ENCODE data around the gene IL4. TPM values are rescaled to one million over a fixed set of nuclear protein-coding genes. Genes with fewer than 3 reads are reported as not detected.

The IL4 gene
- total and polyA plus RNA-seq, 2 of the 13 experiments (the other 11 are each of a cell fraction or from before 2014, with no cell fraction given) = not detected

DNA sequence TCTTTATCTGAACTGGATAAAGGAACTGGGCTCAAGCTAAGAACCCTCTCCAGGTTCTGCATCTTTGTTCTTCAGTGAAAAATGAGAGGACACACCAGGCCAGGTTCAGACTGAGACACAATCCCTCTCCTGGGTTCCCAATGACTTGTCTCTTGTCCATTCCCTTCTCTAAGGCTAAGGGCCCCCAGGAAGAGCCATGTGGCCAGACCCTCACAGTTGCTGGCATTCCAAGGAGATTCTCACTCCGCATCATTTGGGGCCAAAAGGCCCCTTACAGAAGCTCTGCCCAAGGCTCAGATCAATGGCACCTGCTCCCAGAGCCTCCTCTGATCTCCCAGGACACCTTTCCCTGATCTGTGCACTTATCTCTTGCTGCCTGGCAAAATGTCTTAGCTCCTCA is 4.9 kb downstream of the IL4 start:
- H3K36me3 ChIP-seq (replicated peaks in 1 of 2; ENCODE audit: control insufficient read depth in 1 of 2, insufficient read depth in 2 of 2, low read length in 2 of 2) = no peaks in the 10 kb centered on the region
- FAIRE-seq = no peak
- peaks cover 35% of the 10 kb centered on the region for H3K4me1 ChIP-seq (ENCODE audit: insufficient read depth, low read length)
- H3K27ac ChIP-seq (ENCODE audit: extremely low read length, insufficient read depth, low read length) = no peak overlapping the region
- BruUV-seq (replicated peaks) = no TSS peak
- no peaks in the 10 kb centered on the region for H3K79me2 ChIP-seq (ENCODE audit: insufficient read depth, low read length)
- no peak overlapping the region for H3K9ac ChIP-seq (ENCODE audit: insufficient read depth, low read depth, low read length)
- no peak overlapping the region for H3K4me3 ChIP-seq (replicated peaks in 1 of 3; ENCODE audit: insufficient read depth in 1 of 3, low read depth in 2 of 3, low read length in 3 of 3)
- no peak for DNase-seq (ENCODE audit: low spot score)
- peaks cover 1 to 11% of the 10 kb centered on the region in 2 experiments; a peak in 3 of 5 replicates for H3K27me3 ChIP-seq (ENCODE audit: control insufficient read depth in 1 of 2, insufficient read depth in 2 of 2, low read length in 2 of 2)
- no peak for ATAC-seq
- H2AFZ ChIP-seq (ENCODE audit: low read length) = no peak overlapping the region
- 70% methylated on average over 1 of the region's 1 CpG for WGBS (ENCODE audit: low lambda C conversion rate)
- POLR2A ChIA-PET = no interaction called here
- CTCF ChIA-PET (ENCODE audit: low intra/inter-chr PET ratio, low total read pairs) = no interaction called here
- in situ Hi-C loops (cut with HindIII; ENCODE audit: extremely low pct_ligation_motif_present, low pct_unique_long_range_greater_than_20kb) = no loop called here
- H3K4me2 ChIP-seq (ENCODE audit: low read depth, low read length) = no peak overlapping the region
- intact Hi-C loops (cut with micrococcal nuclease; ENCODE audit: unreplicated experiment) = loop anchor here (5.0 to 10.0 kb wide), 2 partner anchors 64 to 291 kb away; no protein-coding TSS in a partner anchor
- TF ChIP-seq SP5 (CRISPR knock-in tag; IDR thresholded peaks at IDR 0.05; ENCODE audit: borderline replicate concordance, low read depth) (no peak), NFE2 (CRISPR knock-in tag; IDR thresholded peaks at IDR 0.05) (no peak), KLF11 (CRISPR knock-in tag; IDR thresholded peaks at IDR 0.05) (no peak), NR2C2 (CRISPR knock-in tag; IDR thresholded peaks at IDR 0.05; ENCODE audit: borderline replicate concordance) (no peak), KDM3A (CRISPR knock-in tag; IDR thresholded peaks at IDR 0.05; ENCODE audit: low read depth) (no peak), POGZ (CRISPR knock-in tag; IDR thresholded peaks at IDR 0.05) (no peak), ZNF484 (CRISPR knock-in tag; IDR thresholded peaks at IDR 0.05; ENCODE audit: borderline replicate concordance, low read depth) (no peak), MBNL3 (CRISPR knock-in tag; conservative IDR thresholded peaks at IDR 0.05) (no peak), MED8 (CRISPR knock-in tag; IDR thresholded peaks at IDR 0.05; ENCODE audit: insufficient replicate concordance) (no peak), RAD21 (CRISPR knock-in tag; IDR thresholded peaks at IDR 0.05) (no peak), ZFP1 (CRISPR knock-in tag; IDR thresholded peaks at IDR 0.05) (no peak), TBX3 (IDR thresholded peaks at IDR 0.05; ENCODE audit: borderline replicate concordance) (no peak), ATF1 (CRISPR knock-in tag; IDR thresholded peaks at IDR 0.05) (no peak), SMAD3 (CRISPR knock-in tag; IDR thresholded peaks at IDR 0.05) (no peak), CBX5 (CRISPR knock-in tag; IDR thresholded peaks at IDR 0.05; ENCODE audit: borderline replicate concordance) (no peak)
- TF ChIP-seq, protein P1, sequence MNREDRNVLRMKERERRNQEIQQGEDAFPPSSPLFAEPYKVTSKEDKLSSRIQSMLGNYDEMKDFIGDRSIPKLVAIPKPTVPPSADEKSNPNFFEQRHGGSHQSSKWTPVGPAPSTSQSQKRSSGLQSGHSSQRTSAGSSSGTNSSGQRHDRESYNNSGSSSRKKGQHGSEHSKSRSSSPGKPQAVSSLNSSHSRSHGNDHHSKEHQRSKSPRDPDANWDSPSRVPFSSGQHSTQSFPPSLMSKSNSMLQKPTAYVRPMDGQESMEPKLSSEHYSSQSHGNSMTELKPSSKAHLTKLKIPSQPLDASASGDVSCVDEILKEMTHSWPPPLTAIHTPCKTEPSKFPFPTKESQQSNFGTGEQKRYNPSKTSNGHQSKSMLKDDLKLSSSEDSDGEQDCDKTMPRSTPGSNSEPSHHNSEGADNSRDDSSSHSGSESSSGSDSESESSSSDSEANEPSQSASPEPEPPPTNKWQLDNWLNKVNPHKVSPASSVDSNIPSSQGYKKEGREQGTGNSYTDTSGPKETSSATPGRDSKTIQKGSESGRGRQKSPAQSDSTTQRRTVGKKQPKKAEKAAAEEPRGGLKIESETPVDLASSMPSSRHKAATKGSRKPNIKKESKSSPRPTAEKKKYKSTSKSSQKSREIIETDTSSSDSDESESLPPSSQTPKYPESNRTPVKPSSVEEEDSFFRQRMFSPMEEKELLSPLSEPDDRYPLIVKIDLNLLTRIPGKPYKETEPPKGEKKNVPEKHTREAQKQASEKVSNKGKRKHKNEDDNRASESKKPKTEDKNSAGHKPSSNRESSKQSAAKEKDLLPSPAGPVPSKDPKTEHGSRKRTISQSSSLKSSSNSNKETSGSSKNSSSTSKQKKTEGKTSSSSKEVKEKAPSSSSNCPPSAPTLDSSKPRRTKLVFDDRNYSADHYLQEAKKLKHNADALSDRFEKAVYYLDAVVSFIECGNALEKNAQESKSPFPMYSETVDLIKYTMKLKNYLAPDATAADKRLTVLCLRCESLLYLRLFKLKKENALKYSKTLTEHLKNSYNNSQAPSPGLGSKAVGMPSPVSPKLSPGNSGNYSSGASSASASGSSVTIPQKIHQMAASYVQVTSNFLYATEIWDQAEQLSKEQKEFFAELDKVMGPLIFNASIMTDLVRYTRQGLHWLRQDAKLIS (CRISPR knock-in tag; IDR thresholded peaks at IDR 0.05) = no peak
- TF ChIP-seq, protein P2, sequence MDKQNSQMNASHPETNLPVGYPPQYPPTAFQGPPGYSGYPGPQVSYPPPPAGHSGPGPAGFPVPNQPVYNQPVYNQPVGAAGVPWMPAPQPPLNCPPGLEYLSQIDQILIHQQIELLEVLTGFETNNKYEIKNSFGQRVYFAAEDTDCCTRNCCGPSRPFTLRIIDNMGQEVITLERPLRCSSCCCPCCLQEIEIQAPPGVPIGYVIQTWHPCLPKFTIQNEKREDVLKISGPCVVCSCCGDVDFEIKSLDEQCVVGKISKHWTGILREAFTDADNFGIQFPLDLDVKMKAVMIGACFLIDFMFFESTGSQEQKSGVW (CRISPR knock-in tag; IDR thresholded peaks at IDR 0.05; ENCODE audit: borderline replicate concordance) = no peak
- H3K9me3 ChIP-seq (ENCODE audit: low read length) = no peaks in the 10 kb centered on the region
- H4K20me1 ChIP-seq (ENCODE audit: insufficient read depth, low read length) = no peaks in the 10 kb centered on the region

All from HepG2 (cell line).